Measurements from ENCODE around the gene CNTN6.

- no peak for TF ChIP-seq CTCF (IDR thresholded peaks at IDR 0.05; ENCODE audit: low read depth, low read length, poor library complexity, severe bottlenecking)
- TF ChIP-seq EZH2phosphoT487 (IDR thresholded peaks at IDR 0.05; ENCODE audit: borderline replicate concordance, low read length) = no peak
These were observed 104.2 kb downstream of the CNTN6 start for GRCh38 chr3:1197051-1197450.
